Muscle of back (tissue), 11 donors: ENCODE data around the gene NOX3. TPM values are rescaled to one million over a fixed set of nuclear protein-coding genes. Genes with fewer than 3 reads are reported as not detected.

Experiments
- DNase-seq, 3 donors: peaks; one replicate each; pipeline versions ENCODE4 v3.0.0 to v3.0.0-alpha.2; 2013
- polyA plus RNA-seq, 10 donors: library from polyadenylated mRNA; unstranded; fragments of 120-200 nt; gene quantifications; one replicate each; pipeline ENCODE4 v1.2.1, GENCODE V29; 2013; ENCODE audit not compliant: insufficient read length in 10 of 10

The NOX3 gene
- polyA plus RNA-seq, 10 donors, result not detected

DNA sequence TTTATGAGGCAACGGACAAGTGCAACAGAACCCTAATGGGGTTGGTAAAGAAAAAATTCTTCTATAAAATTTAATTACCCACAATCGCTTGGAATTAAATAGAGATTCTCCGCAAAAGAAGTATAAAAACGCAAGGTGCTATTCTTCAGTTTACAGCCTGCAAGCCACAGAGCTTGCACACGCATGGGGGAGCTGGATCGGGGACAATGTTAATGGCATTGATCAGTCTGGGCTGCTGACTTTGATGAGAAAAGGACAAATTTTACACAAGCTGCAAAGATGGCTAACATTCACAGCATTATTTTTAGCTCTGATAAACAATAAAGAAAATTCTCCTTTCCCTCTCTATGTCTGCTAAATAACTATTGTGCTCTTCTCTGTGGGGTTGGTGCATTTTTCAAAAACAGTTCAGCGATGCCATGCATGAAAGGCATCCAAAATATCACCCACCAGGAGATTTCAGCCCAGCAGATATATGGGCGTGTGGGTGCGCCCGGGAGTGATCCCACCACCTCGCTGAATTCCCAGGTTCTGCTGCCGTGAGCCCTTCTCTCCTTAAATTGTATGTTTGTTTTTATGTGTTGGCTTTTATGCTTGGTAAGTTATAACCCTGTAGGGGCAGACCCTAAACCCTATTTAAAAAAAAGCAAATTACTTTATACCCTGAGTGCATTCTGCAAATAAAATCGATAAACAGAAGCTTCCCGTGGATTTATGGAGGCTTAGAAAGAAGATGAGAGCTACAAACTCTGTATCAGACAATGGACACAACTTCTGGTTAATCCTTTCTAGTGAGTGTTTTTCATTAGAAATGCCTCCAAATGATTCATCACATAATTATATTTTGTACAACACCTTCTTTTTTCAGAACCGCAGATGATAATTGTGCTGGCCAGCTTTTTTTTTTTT is 55.6 kb downstream of the NOX3 start:
- no peak for DNase-seq

DNA sequence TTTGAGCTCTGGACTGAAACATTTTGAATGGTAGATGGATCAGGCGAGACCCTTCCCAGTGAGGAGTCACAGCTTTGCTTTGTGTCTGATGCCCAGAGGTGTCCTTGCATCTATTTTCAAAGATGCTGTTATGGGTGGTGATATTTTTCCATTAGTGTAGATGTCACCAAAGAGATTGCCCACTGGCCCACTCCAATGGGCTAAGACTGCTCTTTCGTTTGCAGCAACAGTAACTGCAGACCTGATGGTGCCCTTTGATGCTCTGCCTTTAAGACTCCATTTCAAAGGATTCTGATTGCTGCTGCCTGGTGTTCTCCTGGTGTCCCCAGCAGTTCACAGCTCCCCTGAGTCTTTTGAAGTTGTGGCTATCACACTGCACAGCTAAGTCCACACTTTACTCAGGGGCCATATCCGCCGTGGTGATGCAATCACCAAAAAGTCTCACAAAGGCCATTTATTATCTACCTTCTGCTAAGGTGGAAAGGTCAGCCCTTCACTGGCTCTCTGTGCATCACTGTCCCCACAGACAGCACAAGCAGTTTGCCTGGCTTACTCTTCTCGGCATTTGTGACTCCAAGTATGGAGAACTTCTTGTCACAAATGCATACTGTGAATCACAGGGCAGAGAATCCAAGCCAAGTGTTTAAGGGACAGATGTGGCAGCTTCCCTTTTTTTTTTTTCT is 56.4 kb downstream of the NOX3 start:
- no peak for DNase-seq

DNA sequence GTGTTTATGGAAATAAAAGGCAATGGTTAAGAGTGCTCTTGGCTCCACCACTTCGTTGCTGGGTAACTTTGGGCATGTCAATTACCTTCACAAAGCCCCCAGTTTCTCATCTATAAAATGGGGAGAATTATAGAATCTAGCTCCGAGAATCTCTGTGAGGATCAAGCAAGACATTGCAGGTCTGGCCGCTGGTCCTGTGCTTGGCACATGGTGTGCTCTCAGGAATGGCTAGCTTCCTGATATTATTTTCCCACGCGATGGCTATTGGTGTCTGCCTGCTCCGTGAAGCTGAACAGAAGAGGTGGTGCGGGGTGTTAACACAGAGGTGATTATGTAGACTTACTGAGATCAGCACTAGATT is 57.0 kb downstream of the NOX3 start:
- no peak for DNase-seq

DNA sequence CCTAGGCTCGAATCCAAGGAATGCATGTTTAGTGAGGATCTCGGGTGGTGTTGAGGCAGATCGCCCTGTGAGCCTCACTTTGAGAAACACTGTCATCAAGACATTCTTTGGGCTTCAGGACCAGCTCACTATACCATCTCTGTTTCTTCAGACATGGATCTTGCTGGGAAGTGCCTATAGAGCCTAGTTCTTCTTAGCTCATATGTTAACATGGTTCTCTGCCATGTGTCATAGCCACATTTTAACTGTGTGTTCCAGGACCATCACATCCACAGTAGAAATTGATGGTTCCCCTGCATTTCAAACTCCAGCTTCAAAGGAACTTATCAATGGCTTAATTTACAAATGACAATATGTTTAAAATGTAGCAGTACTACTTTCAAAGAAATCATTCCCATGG is 57.4 kb downstream of the NOX3 start:
- DNase-seq, result no peak

DNA sequence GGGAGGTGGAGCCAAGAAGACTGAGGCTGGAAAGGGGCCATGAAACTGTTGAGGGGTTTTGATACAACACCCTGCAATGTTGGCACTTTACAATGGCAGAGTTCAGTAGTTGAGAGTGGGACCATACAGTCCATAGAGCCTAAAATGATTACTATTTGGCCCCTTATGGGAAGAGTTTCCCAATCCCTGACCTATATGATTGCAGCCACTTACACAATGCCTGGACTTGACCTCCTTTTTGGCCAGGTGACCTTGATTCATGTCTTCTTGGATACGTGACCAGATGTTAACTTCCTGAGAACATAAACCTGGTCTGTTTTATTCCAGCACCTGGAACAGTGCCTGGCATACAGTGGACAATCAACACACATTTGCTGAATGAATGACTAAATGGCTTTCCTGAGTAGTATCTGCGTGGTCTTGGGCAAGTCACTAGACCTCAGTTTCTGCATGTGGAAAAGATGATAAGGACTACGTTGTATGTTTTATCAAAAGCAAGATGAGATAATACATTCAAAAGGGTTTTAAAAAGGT is 58.4 kb downstream of the NOX3 start:
- DNase-seq, result no peak

DNA sequence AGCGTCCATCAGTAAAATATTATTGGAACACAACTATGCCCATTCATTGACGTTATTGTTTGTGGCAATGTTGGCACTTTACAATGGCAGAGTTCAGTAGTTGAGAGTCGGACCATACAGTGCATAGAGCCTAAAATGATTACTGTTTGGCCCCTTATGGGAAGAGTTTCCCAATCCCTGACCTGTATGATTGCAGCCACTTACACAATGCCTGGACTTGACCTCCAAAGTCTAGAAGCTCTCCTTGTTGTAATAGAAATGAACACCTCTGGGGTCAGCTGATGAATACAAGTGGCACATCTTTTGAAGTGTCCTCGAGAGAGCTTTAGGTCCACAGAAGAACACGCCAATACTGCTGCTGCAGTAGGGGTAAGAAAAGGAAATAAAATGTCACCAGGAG is 59.0 kb downstream of the NOX3 start:
- DNase-seq, result no peak

DNA sequence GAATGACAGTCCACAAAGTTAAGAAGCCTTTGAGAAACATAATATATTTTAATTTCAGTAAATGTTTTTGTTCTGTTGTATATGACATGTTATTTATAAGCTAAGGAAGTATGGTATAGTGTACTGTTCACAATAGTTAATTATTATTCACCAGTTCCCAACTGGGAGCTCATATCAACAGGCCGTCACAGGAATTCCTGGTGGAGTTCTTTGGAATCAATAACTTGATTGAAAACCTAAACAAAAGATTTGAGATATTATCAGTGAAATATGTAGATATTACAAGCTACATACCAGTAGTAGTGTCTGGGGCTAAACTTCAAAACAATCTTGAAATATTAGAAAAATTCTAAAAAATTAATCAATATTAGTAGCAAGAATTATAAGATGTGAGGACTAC is 60.3 kb downstream of the NOX3 start:
- DNase-seq, result no peak

DNA sequence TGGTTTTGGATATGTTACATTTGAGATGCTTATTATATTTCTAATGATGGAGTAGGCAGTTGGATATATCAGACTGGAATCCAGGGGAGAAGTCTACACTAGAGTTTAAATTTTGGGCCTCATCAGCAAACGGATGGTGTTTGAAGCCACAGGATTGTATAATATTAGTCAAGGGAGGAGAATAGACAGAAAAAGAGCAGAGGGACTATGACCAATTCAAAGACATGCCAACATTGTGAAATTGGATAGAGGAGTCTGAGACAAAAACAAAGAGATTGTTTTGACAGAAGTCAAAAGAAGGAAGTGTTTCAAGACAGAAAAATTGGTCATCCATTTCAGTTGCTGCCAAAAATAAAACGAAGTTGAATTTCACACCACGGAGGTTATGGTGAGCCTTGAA is 66.5 kb downstream of the NOX3 start:
- DNase-seq, result no peak

DNA sequence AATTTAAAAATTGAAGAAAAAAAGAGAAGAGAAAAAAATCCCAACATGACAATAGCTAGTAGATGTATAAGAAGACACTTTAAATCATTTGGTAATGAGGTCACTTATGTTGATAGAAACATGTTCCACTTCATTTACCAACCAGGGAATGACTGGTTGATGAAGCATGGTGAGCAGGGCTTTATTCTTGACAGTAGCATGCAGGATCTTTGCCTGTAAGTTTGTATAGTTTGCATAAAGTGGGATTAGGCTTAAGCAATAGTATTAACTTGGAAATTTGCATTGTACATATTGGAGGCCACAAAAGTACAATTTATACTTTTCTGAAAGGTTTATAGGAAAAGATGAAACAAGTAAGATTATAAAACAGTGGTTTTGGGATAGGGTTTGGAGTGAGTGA is 67.0 kb downstream of the NOX3 start:
- no peak for DNase-seq

DNA sequence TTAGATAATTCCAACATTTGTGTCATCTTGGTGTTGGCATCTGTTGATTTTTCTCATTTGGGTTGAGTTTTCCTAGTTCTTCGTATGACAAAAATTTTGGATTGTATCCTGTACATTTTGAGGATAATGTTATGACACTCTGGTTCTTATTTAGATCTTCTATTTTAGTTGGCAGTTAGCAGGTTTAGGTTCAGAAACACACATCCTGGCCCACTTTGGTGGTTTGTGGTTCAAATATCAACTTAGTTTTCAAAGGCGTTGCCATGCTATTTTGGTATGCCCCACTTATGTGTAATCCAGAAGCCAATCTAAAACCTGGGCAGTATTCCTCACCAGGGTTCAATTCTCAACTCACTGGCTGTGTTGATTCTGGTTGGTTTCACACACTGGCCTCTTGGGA is 68.2 kb downstream of the NOX3 start:
- no peak for DNase-seq

DNA sequence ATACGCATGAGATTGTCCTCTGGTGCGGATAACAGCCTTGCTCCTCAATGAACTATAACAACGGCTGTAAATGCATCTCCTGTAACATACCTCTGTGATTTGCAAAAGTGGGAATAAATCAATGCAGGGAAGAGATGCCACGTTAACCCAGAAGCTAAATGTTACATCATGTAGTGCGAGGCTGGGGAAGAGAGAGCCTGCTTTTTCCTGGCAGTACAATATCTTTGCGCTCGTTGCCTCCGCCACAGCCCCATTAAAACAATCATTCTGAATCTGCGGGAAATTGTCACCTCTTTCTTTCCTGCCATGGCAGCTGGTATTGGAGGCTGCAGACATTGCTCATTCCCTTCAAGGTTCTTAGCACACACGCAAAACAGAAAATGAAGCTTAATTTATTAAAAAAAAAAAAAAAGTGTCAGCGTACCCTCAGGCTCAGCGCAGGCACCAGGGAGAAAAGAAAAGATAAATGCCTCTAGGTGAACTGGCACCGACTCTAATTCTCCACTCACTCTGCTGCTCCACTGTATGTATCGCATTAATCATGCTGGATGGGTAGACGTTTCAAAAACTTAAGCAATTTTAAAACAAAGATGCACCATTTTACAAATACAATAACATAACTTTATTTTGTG is 71.2 kb downstream of the NOX3 start:
- no peak for DNase-seq

DNA sequence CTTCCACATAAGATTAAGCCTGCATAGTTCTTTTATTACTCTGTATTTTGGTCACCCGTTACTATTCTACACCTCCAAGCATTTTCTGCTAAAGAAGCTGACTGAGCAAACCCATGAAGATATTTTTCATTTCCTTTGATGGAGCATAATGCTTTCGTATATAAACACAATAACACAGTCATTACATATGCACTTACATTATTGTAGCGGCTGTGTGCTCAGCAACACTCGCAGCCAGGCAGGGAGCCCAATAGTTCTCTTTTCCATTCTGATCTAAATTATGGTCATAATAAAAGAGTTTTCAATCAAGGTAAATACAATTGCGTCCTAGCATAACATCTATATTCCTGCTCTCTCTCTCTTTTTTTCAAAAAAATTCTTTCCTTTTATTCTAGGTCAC is 71.7 kb downstream of the NOX3 start:
- no peak for DNase-seq

DNA sequence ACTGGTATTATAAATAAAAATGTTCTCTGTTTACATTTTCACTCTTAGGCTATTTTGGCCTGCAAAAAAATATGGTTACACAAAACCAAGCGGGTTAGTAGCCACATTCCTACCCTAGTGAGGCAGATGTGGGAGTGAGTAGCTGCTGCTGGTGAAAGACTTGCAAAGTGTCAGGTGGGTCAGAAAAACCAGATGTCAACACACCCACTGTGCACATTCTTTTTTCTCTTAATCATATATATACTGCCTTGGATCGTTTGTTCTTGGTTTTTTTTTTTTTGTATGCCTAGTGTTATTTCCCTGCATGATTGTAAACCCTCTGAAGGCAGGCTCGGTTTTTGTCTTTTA is 73.3 kb downstream of the NOX3 start:
- DNase-seq, result peak in 1 of 3 donors; percentile 54

DNA sequence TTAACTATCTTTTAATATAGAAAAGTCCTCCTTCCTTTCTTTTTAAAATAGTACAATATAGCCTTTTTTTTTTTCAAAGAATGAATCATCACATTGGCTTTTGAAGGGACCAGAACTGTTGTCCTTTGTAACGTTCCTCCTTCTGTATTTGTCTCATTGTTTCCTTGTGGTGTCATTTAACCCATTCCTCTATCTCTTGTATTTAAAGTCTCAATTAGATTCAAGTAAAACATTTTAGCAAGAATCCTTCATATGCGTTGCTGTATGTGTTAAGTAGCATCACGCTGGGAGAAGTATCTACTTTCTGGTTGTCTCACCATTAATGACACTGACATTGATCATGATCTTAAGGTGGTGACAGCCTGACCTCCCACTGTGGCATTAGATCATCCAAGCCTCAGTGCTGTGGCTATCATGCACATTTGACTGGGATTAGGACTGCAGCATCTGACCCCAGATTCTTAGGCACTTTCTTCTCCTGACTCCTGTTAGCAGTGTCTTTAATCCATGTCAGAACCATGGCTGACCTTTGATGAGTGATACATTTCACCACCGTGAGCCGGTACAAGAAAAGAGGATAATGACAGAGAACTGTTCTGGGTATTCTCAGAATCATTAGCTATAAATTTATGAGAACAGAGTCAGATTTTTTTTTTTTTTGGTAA is 73.8 kb downstream of the NOX3 start:
- DNase-seq, result peak in 1 of 3 donors; percentile 80

DNA sequence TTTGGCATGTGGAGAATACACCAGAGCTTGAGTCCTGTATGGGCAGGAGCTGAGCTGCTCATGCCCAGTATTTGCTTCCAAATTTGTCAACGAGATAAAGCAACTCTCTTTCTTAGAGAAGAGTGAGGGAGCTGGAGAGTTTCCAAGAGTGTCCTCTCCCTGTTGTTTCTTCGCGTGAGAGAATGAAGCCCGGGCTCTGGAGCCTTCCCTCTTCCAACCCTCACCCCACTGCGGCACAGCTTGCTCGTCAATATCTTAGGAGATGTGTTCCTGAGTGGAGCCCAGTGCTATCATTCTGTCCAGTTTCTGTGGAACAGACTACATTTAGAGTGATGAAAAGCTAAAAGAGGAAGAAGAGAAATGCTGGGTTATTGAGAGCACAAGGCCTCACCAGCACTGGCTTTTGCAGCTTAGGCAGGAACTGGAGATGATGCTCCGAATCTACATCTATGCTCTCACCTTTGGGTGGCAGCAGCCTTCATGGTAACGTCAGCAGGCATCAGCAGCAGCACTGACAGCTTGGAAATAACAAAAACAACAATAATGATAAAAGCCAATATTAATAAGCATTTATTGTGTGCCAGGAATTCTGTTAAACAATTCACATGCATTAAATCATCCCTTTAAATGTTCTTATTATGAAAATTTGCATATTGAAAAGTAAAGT is 74.8 kb downstream of the NOX3 start:
- DNase-seq, result peak in 1 of 3 donors; percentile 4

DNA sequence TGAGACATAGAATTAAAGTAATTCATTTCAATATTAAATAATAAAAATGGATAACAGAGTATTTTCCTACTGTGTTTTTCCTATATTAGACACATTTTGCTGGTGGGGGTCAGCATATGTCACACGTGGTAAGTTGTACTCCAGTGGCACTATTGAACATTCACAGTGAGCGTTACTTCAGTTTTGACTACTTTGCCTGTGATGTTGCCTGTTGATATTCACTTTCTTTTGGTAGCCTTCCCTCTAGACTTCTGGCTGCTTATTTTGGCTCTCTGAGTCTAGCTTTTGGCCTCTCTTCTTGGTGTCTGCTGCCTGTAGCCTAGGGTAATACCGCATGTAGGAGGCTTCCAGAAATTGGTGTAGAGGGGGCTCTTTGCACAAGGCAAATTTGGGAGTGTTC is 76.9 kb downstream of the NOX3 start:
- DNase-seq, result no peak

DNA sequence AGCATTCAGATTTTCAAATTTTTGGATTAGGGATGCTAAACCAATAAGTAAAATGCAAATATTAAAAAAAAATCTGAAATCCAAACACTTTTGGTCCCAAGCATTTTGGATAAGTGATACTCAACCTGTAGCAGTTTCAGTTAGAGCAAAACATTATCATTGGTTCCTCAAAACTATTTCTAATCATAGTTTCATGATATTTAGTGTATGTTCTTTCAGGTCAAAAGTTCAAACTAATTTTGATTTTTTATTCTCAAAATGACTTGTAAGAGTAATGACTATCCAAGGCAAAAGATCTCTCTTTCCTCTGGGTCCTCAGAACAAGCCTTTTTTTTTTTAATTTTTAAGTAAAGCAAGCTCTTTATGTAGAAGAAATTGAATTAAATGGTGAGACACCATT is 77.4 kb downstream of the NOX3 start:
- no peak for DNase-seq

DNA sequence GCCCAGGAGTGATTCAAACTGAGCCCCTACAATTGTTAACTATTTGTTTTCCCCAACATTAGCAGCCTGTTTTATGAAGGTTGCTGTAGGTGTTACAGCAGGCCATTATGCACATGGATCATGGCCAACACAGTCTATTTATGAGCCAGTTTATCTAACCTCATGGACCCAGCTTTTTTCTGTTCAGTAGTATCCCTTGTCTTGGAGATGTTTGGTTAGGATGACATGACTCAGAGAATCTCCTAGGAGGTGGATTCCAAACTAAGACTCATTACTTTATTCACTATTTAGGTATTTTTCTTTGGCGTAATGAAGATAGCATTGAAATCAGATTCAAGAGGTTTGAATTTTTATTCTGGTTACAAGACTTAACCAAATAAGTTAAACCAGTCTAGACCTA is 78.6 kb downstream of the NOX3 start:
- DNase-seq, result peak in 1 of 3 donors; percentile 85

DNA sequence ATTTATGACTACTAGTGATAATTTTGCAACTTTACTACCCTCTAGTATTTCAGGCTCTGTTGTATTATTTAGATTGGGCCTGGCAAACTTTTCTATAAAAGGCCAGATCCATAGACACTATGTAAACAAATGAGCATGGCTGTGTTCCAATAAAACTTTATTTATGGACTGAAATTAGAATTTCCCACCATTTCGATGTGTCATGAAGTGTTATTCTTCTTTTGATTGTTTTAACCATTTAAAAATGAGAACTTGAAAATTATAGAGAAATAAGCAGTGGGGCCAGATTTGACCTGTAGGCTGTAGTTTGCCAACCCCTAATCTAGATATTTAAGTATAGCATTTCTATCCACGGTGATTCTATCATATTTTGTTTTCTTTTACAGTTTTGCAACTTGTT is 79.8 kb downstream of the NOX3 start:
- no peak for DNase-seq

DNA sequence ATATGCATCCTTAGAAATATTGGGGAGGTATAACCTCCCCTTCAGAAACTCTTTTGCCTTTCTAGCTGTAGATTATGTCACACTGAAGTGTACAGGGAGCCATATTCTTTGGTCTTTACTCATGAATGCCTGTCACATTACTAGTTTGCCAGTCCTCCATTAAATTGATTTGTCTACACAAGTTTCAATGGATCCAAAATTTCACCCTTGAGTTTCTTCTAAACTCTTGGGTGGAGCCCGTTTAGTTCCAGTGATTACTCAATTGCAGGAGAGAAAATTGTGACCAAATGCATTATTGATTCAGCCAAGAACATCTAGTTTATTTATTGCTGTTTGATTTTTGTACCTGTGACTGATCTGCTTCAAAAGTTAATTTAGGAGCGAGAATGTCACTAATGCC is 81.0 kb downstream of the NOX3 start:
- DNase-seq, result no peak

DNA sequence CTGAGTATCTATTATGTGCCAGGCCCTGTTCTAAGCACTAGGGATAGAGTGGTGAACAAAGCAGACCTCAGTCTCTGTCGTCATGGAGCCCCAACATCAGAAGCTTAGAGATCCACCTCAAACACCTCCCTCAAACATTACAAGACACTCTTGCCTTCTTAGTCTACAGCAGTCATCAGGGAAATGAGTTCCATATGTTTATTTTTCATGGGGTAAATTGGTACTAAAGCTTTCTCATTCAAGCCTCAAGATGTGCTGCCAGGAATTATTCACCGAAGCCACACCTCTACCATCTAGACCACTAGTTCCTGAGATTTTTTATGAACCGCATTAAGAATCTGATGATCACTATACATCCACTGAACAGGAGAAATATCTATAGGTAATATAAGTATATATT is 82.4 kb downstream of the NOX3 start:
- peak in 1 of 3 donors; percentile 11 for DNase-seq

DNA sequence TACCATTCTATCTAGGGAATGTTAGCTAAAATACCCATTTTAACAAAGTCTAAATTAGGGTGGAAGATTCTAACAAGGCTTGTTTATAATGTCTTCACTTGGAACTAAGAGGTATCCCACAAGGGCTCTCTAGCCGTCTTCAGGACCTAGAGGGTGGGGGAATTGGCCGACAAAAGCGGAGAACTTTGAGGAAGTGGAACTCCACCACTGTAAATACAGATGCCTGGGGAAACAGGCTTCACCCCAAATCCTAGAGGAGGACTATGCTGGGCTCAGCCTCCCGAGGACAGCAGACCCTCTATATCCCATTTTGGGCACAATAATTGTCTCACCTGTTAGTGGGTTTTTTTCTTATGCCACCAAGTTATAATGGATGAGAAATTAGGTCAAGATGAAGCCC is 83.4 kb downstream of the NOX3 start:
- no peak for DNase-seq
